DOHH2 (cell line): ENCODE results near the gene DPP6.
"Not testable (repeated sequence)": the region's sequence is repeated elsewhere in the genome, so short reads cannot be mapped to it uniquely, and the experiment has no call there.

ENCODE experiments used
- CTCF ChIP-seq: fragments of 200-600 bp; sonication (generic); IDR thresholded peaks from one replicate; pipeline ENCODE4 v1.5.1; 2014; ENCODE audit warnings: antibody characterized with exemption, mild to moderate bottlenecking, low read depth, low read length; ENCODE audit not compliant: poor library complexity, severe bottlenecking
- EZH2phosphoT487 ChIP-seq: fragments of 200-600 bp; sonication (generic); IDR thresholded peaks from 2 replicates; pipeline ENCODE4 v1.6.1; 2017; ENCODE audit warnings: borderline replicate concordance, mild to moderate bottlenecking, antibody characterized with exemption, low read length, moderate library complexity, mixed read lengths

DNA sequence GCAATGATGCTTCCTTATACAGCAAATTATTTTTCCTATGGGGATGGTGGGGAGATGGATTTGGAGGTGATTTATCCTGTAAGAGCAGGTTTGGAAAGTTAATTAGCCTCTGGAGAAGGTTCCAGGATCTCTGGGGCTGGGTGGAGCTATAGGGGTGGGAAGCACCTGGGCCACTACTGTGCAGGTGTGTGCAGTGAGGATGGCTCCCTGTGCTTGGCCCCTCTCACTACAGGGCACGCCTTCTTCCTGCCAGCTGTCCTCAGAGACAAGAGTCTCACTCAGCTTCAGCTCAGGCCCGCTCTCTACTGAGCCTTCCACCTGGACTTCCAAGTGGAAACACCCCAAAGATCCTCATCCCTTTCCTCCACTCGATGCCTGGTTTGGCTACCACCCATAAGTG is 111.4 kb downstream of the DPP6 start:
- not testable (repeated sequence) for TF ChIP-seq CTCF, EZH2phosphoT487
